ENCODE results near the gene YY1.

YY1 gene

GRCh38 chr14:100293497-100294212 lies 54.7 kb downstream of the YY1 start:
- Histone ChIP-seq H3F3A (ENCODE audit: low read depth) (no peaks in the 10 kb centered on the region), H3K4me2 (ENCODE audit: low read depth, low read length, poor library complexity, severe bottlenecking) (no peak overlapping the region), H3K9me2 (replicated peaks; ENCODE audit: low read depth, low read length) (no peaks in the 10 kb centered on the region), H3K79me2 (ENCODE audit: insufficient read depth, low read length) (peaks cover 3% of the 10 kb centered on the region; the same call in 1 of the 2 replicates), H4K20me1 (ENCODE audit: insufficient read depth, low read length, poor library complexity, severe bottlenecking) (no peaks in the 10 kb centered on the region), H3K4me1 (ENCODE audit: insufficient read depth, low read length, poor library complexity, severe bottlenecking) (no peaks in the 10 kb centered on the region), H2AFZ (ENCODE audit: low read length) (no peak overlapping the region), H3K9ac (ENCODE audit: low read depth, low read length, poor library complexity, severe bottlenecking) (no peak overlapping the region), H3K9me3 (ENCODE audit: insufficient read depth, low read depth, low read length) (no peaks in the 10 kb centered on the region), H3K4me3 (ENCODE audit: low read length, poor library complexity, severe bottlenecking) (no peak overlapping the region), H3K27me3 (ENCODE audit: insufficient read depth, low read length, poor library complexity, severe bottlenecking) (no peaks in the 10 kb centered on the region), H3K36me3 (ENCODE audit: insufficient read depth, low read length) (peaks cover 34% of the 10 kb centered on the region; the same call in 1 of the 2 replicates)
- no peak for TF ChIP-seq CTCF (conservative IDR thresholded peaks at IDR 0.05; ENCODE audit: low read length)
- TF ChIP-seq EZH2phosphoT487 (IDR thresholded peaks at IDR 0.05; ENCODE audit: borderline replicate concordance) = no peak

DNA sequence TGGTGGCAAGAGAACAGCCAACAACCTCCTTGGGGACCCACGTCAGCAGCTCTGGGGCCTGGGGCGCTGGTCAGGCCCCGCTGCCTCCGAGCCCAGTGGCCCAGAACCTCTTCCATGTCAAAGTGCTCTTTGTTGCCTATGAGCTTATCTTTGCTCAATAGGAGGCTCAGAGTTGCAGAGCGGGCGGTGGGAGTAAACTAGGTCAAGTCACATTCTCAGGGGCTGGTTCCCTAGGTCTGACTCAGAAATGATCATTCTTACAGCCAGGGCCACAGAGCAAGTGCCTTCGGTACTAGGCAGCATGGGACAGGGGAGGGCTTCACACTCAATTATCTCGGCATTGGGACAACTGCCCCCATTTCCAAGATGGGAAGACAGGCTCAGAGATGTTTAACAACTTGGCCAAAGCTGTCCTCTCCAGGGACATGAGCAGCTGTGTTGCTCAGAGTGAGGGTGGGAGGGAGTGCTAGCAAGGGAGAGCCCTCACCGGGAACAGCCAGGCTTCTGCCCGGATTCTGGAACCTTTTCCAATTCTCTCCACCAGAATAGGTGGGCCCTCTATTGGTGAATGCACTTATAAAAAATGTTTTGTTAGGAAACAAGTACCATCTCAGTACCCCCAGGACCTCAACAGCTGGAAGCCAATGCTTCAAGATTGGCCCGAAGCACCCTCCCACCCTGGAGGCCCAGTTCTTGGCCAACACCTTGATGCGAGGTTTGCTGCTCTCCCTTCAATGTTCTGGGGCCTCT lies 55.4 kb downstream of the YY1 start:
- peaks cover 10% of the 10 kb centered on the region; the same call in 1 of the 2 replicates for H3K79me2 ChIP-seq (ENCODE audit: insufficient read depth, low read length)
- H3F3A ChIP-seq (ENCODE audit: low read depth) = no peaks in the 10 kb centered on the region
- no peak overlapping the region for H3K4me3 ChIP-seq (ENCODE audit: low read length, poor library complexity, severe bottlenecking)
- H3K9me3 ChIP-seq (ENCODE audit: insufficient read depth, low read depth, low read length) = no peaks in the 10 kb centered on the region
- peaks cover 37% of the 10 kb centered on the region; the same call in 1 of the 2 replicates for H3K36me3 ChIP-seq (ENCODE audit: insufficient read depth, low read length)
- H2AFZ ChIP-seq (ENCODE audit: low read length) = no peak overlapping the region
- no peaks in the 10 kb centered on the region for H3K4me1 ChIP-seq (ENCODE audit: insufficient read depth, low read length, poor library complexity, severe bottlenecking)
- H3K27me3 ChIP-seq (ENCODE audit: insufficient read depth, low read length, poor library complexity, severe bottlenecking) = no peaks in the 10 kb centered on the region
- H3K9me2 ChIP-seq (replicated peaks; ENCODE audit: low read depth, low read length) = no peaks in the 10 kb centered on the region
- no peaks in the 10 kb centered on the region for H4K20me1 ChIP-seq (ENCODE audit: insufficient read depth, low read length, poor library complexity, severe bottlenecking)
- H3K9ac ChIP-seq (ENCODE audit: low read depth, low read length, poor library complexity, severe bottlenecking) = no peak overlapping the region
- no peak overlapping the region for H3K4me2 ChIP-seq (ENCODE audit: low read depth, low read length, poor library complexity, severe bottlenecking)
- TF ChIP-seq EZH2phosphoT487 (IDR thresholded peaks at IDR 0.05; ENCODE audit: borderline replicate concordance) (no peak), CTCF (conservative IDR thresholded peaks at IDR 0.05; ENCODE audit: low read length) (no peak)

GRCh38 chr14:100294963-100295330 lies 56.0 kb downstream of the YY1 start:
- peaks cover 16% of the 10 kb centered on the region; the same call in 1 of the 2 replicates for H3K79me2 ChIP-seq (ENCODE audit: insufficient read depth, low read length)
- H3K36me3 ChIP-seq (ENCODE audit: insufficient read depth, low read length) = peaks cover 37% of the 10 kb centered on the region; the same call in 1 of the 2 replicates
- no peaks in the 10 kb centered on the region for H3F3A ChIP-seq (ENCODE audit: low read depth)
- no peaks in the 10 kb centered on the region for H3K9me3 ChIP-seq (ENCODE audit: insufficient read depth, low read depth, low read length)
- H3K4me1 ChIP-seq (ENCODE audit: insufficient read depth, low read length, poor library complexity, severe bottlenecking) = no peaks in the 10 kb centered on the region
- no peak overlapping the region for H3K4me3 ChIP-seq (ENCODE audit: low read length, poor library complexity, severe bottlenecking)
- H3K27me3 ChIP-seq (ENCODE audit: insufficient read depth, low read length, poor library complexity, severe bottlenecking) = no peaks in the 10 kb centered on the region
- no peak overlapping the region for H2AFZ ChIP-seq (ENCODE audit: low read length)
- no peaks in the 10 kb centered on the region for H4K20me1 ChIP-seq (ENCODE audit: insufficient read depth, low read length, poor library complexity, severe bottlenecking)
- H3K9ac ChIP-seq (ENCODE audit: low read depth, low read length, poor library complexity, severe bottlenecking) = no peak overlapping the region
- no peaks in the 10 kb centered on the region for H3K9me2 ChIP-seq (replicated peaks; ENCODE audit: low read depth, low read length)
- no peak for TF ChIP-seq CTCF (conservative IDR thresholded peaks at IDR 0.05; ENCODE audit: low read length)
- TF ChIP-seq EZH2phosphoT487 (IDR thresholded peaks at IDR 0.05; ENCODE audit: borderline replicate concordance) = no peak
- H3K4me2 ChIP-seq (ENCODE audit: low read depth, low read length, poor library complexity, severe bottlenecking) = no peak overlapping the region

Measured in Loucy (cell line).